Parathyroid adenoma (tissue), 2 donors: ENCODE results near the gene XPO1.

Experiments used
- H2AFZ ChIP-seq: fragments of 300-600 bp; sonication (generic); one replicate; pipeline ENCODE4 v1.7.0; 2017; ENCODE audit warnings: antibody characterized with exemption, mild to moderate bottlenecking
- H3K27ac ChIP-seq: fragments of 300-600 bp; sonication (generic); one replicate; pipeline ENCODE4 v1.7.0; 2017
- H3K27me3 ChIP-seq: fragments of 300-600 bp; sonication (generic); one replicate; pipeline ENCODE4 v1.7.0; 2017; ENCODE audit warnings: low read length; ENCODE audit not compliant: control insufficient read depth, insufficient read depth
- H3K36me3 ChIP-seq: fragments of 300-600 bp; sonication (generic); one replicate; pipeline ENCODE4 v1.7.0; 2017; ENCODE audit warnings: low read length; ENCODE audit not compliant: control insufficient read depth, insufficient read depth
- H3K4me1 ChIP-seq: fragments of 300-600 bp; sonication (generic); one replicate; pipeline ENCODE4 v1.7.0; 2017; ENCODE audit warnings: control low read depth
- H3K4me2 ChIP-seq: fragments of 300-600 bp; sonication (generic); one replicate; pipeline ENCODE4 v1.7.0; 2017; ENCODE audit warnings: low read length
- H3K4me3 ChIP-seq: fragments of 300-600 bp; sonication (generic); one replicate; pipeline ENCODE4 v1.7.0; 2017; ENCODE audit warnings: low read depth, low read length
- H3K79me2 ChIP-seq: fragments of 300-600 bp; sonication (generic); one replicate; pipeline ENCODE4 v1.7.0; 2017; ENCODE audit warnings: control low read depth
- H3K9ac ChIP-seq: fragments of 300-600 bp; sonication (generic); one replicate; pipeline ENCODE4 v1.7.0; 2017; ENCODE audit warnings: mild to moderate bottlenecking
- H3K9me3 ChIP-seq: fragments of 300-600 bp; sonication (generic); one replicate; pipeline ENCODE4 v1.7.0; 2017; ENCODE audit warnings: low read length; ENCODE audit not compliant: control insufficient read depth
- CTCF ChIP-seq: fragments of 300-600 bp; sonication (generic); IDR thresholded peaks from one replicate; pipeline ENCODE4 v1.7.0; 2017; ENCODE audit warnings: antibody characterized with exemption, mild to moderate bottlenecking
- donor health status: primary hyperparathyroidism.

The XPO1 gene

GRCh38 chr2:61575447-61575859 is 37.3 kb upstream of the XPO1 start:
- Histone ChIP-seq H3K9ac (no peak overlapping the region), H3K27me3 (no peaks in the 10 kb centered on the region), H3K4me3 (no peak overlapping the region), H2AFZ (no peak overlapping the region), H3K4me2 (no peak overlapping the region), H3K9me3 (no peaks in the 10 kb centered on the region), H3K27ac (no peak overlapping the region), H3K36me3 (no peaks in the 10 kb centered on the region), H3K4me1 (no peaks in the 10 kb centered on the region), H3K79me2 (no peaks in the 10 kb centered on the region)
- no peak for TF ChIP-seq CTCF

GRCh38 chr2:61566566-61566965 is 28.4 kb upstream of the XPO1 start:
- TF ChIP-seq CTCF = no peak
- no peaks in the 10 kb centered on the region for H3K4me1 ChIP-seq
- H3K27me3 ChIP-seq = no peaks in the 10 kb centered on the region
- H3K4me3 ChIP-seq = no peak overlapping the region
- no peaks in the 10 kb centered on the region for H3K9me3 ChIP-seq
- no peak overlapping the region for H2AFZ ChIP-seq
- H3K9ac ChIP-seq = no peak overlapping the region
- no peaks in the 10 kb centered on the region for H3K36me3 ChIP-seq
- no peaks in the 10 kb centered on the region for H3K79me2 ChIP-seq
- H3K4me2 ChIP-seq = no peak overlapping the region
- no peak overlapping the region for H3K27ac ChIP-seq

GRCh38 chr2:61562615-61563014 is 24.5 kb upstream of the XPO1 start:
- no peak overlapping the region for H3K27ac ChIP-seq
- H3K9ac ChIP-seq = no peak overlapping the region
- no peak overlapping the region for H2AFZ ChIP-seq

GRCh38 chr2:61558160-61558559 is 20.0 kb upstream of the XPO1 start:
- no peak for TF ChIP-seq CTCF
- Histone ChIP-seq H2AFZ (no peak overlapping the region), H3K4me1 (no peaks in the 10 kb centered on the region), H3K4me3 (no peak overlapping the region), H3K9ac (no peak overlapping the region), H3K27ac (no peak overlapping the region), H3K9me3 (no peaks in the 10 kb centered on the region), H3K4me2 (no peak overlapping the region), H3K79me2 (no peaks in the 10 kb centered on the region), H3K36me3 (no peaks in the 10 kb centered on the region), H3K27me3 (no peaks in the 10 kb centered on the region)

More at GRCh38 chr2:61562615-61563014, 24.5 kb upstream of the XPO1 start:
- Histone ChIP-seq H3K79me2 (no peaks in the 10 kb centered on the region), H3K4me3 (no peak overlapping the region), H3K9me3 (no peaks in the 10 kb centered on the region), H3K4me1 (no peaks in the 10 kb centered on the region), H3K36me3 (no peaks in the 10 kb centered on the region), H3K4me2 (no peak overlapping the region), H3K27me3 (no peaks in the 10 kb centered on the region)
- no peak for TF ChIP-seq CTCF

GRCh38 chr2:61557381-61557780 is 19.2 kb upstream of the XPO1 start:
- H3K9me3 ChIP-seq = no peaks in the 10 kb centered on the region
- no peak overlapping the region for H3K4me3 ChIP-seq
- no peak overlapping the region for H3K4me2 ChIP-seq
- H3K27me3 ChIP-seq = no peaks in the 10 kb centered on the region
- no peaks in the 10 kb centered on the region for H3K4me1 ChIP-seq
- no peak overlapping the region for H3K9ac ChIP-seq
- H2AFZ ChIP-seq = no peak overlapping the region
- H3K27ac ChIP-seq = no peak overlapping the region
- no peaks in the 10 kb centered on the region for H3K36me3 ChIP-seq
- no peak for TF ChIP-seq CTCF
- H3K79me2 ChIP-seq = no peaks in the 10 kb centered on the region
